A673 (cell line): Measurements from ENCODE around the gene CEACAM19.

Source experiments
- EZH2 ChIP-seq: fragments of 200-600 bp; sonication (generic); IDR thresholded peaks from 2 replicates; pipeline ENCODE4 v1.6.1; 2017; ENCODE audit warnings: borderline replicate concordance, low read depth, mild to moderate bottlenecking, mixed read lengths, antibody characterized with exemption, low read length; ENCODE audit not compliant: poor library complexity, severe bottlenecking
- TF ChIP-seq, protein P1 (sequence below): fragments of 300-800, 200-600 bp; sonication (generic); conservative IDR thresholded peaks from 2 replicates; pipeline ENCODE4 v1.5.1; 2017; ENCODE audit warnings: low read depth, mild to moderate bottlenecking, antibody characterized with exemption, low read length, moderate library complexity, mixed read lengths

DNA sequence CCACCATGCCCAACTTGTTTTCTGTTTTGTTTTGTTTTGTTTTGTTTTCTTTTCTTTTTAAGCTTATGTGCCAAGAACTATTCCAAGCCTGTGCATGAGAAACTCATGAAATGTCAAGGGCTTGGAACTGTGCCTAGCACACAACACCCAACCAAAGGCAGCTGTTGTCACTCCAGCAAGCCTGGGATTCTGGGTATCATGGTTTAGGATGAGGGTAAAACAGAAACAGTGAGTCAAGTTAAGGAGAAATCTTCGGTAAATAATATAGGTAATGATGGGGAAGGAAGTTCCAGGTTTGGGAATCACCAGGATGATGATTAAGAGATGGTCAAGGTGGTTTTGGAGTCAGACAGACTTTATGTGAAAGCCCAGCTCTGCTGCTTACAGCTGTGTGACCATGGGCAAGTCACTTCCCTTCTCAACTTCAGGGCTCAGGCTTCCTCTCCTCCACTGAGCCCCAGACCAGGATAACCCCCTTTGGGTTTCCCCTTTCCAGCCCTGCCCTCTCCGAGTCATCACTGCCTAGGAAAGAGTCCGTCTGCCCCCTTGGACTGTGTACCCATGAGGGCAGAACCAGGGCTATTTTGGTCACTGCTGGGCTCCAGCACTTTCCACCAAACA lies 22.5 kb upstream of the CEACAM19 start:
- TF ChIP-seq, protein P1, sequence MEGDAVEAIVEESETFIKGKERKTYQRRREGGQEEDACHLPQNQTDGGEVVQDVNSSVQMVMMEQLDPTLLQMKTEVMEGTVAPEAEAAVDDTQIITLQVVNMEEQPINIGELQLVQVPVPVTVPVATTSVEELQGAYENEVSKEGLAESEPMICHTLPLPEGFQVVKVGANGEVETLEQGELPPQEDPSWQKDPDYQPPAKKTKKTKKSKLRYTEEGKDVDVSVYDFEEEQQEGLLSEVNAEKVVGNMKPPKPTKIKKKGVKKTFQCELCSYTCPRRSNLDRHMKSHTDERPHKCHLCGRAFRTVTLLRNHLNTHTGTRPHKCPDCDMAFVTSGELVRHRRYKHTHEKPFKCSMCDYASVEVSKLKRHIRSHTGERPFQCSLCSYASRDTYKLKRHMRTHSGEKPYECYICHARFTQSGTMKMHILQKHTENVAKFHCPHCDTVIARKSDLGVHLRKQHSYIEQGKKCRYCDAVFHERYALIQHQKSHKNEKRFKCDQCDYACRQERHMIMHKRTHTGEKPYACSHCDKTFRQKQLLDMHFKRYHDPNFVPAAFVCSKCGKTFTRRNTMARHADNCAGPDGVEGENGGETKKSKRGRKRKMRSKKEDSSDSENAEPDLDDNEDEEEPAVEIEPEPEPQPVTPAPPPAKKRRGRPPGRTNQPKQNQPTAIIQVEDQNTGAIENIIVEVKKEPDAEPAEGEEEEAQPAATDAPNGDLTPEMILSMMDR = no peak
- TF ChIP-seq EZH2 = no peak
